Fibroblast of skin of left biceps (primary cell): ENCODE data around the gene RUNX1.

ENCODE experiments used
- DNase-seq, 2 experiments: peaks; one replicate each; pipeline ENCODE4 v3.0.0-alpha.2; 2013; ENCODE audit warnings: low read depth in 2 of 2

Gene RUNX1

DNA sequence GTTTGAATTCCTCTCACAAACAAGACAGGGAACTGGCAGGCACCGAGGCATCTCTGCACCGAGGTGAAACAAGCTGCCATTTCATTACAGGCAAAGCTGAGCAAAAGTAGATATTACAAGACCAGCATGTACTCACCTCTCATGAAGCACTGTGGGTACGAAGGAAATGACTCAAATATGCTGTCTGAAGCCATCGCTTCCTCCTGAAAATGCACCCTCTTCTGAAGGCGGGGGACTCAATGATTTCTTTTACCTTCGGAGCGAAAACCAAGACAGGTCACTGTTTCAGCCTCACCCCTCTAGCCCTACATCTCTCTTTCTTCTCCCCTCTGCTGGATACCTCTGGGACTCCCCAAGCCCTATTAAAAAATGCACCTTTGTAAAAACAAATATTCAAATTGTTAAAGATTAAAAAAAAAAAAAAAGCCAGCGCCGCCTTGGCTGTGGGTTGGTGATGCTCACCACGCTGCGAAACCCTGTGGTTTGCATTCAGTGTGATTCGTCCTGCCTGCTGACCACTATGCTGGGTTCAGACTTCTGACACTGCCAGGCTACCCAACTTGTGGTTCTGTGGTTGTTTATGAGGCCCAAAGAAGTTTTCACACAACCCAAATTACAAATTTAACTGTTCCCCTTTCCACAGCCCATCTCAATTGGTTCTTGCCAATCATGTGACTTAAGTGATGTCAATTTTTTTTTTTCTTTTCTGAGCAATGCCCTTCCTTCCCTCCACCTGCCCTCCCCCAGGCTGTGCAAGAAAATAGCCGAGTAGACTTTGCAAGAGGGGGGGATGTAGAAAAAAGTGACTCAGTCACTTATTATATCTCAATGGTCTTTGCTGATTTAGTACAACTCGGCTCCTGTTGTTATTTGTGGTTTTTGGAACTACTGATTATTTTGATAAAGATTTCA is at the start of gene RUNX1:
RUNX1 (minus strand) TSS at position 597 of the 912 bp plus-strand sequence.
- no peak for DNase-seq

DNA sequence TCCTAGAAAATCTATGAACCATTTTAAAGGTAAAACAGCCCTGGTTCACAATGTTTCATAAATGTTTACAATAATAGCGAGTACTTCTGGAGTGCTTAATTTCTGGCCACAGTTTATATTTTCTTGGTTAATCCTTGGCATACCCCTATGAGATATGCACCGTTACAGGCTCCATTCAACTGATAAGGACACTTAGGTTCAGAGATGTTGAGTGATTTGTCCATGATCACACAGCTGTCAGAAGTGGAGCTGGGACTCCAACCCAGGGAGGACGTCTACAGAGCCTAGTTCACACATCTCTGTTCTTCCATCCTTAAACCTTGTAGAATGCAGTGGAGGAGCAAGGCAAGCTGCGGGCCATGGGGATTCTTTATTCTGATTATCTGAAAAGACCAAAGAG is 48.4 kb upstream of the RUNX1 start:
- DNase-seq: no peak

DNA sequence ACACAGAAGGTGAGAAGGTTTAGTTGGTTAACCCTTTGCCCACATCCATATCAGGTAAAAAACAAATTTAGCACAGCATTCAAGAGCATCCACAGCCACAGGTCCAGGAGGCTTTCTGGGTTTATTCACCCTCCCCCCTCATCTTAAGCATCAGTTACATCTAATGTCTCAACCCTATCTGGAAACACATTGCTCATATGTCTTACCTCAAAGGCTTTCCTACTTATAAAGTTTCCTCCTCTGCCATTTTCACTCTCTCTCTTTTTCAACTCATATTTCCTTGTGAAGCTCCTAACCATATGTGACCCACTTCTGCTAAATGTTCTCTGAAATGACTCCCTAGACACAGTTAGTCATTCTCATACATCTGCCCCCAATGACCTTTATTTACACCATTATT is 47.9 kb upstream of the RUNX1 start:
- no peak for DNase-seq

DNA sequence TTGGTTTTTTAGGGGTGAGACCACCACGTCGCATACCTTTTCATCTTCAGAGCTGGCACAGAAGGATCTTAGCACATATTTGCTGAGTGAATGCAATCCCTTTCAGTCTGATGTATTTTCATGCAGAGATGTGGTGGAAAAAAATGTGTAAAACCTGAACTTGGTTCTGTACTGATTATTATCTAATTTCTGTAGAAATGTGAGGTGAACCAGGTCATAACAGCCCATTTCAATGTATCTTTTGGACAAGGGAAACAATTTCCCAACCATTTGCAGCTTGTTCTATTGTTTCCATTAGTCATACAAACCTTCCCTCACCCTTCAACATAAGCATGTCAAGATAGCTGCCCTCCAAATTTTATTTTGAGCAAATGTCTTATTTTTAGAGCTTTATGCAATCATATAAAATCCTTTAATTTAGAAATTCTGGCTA is 46.8 kb upstream of the RUNX1 start:
- peak in 1 of 2 experiments; percentile 30 for DNase-seq

DNA sequence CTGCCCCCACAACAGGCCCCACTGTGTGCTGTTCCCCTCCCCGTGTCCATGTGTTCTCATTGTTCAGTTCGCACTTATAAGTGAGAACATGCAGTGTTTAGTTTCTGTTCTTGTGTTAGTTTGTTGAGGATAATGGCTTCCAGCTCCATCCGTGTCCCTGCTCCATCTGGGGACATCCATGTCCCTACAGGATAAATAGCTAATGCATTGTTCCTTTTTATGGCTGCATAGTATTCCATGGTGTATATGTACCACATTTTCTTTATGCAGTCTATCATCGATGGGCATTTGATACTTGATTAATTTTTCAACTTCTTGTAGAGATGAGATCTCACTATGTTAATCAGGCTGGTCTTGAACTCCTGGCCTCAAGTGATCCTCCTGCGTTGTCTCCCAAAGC is 44.4 kb upstream of the RUNX1 start:
- DNase-seq: no peak

DNA sequence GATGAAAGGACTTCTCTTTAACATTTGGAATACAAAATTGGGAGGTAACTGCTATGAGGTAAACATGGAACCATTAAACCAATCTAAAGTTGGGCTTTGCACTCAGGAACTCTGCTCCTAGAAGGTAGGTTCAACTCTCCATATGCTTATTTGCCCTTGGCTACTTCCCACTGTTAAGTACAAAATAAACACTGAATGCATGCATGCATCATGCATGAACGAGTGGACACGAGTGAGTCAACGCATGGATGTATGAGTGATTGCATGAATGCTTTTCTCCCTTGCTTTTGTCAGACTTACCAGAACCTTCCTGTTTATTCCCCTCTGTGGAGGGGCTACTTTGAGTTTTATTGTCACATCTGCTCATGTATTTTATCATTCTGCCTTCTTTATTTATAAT is 42.4 kb upstream of the RUNX1 start:
- no peak for DNase-seq

DNA sequence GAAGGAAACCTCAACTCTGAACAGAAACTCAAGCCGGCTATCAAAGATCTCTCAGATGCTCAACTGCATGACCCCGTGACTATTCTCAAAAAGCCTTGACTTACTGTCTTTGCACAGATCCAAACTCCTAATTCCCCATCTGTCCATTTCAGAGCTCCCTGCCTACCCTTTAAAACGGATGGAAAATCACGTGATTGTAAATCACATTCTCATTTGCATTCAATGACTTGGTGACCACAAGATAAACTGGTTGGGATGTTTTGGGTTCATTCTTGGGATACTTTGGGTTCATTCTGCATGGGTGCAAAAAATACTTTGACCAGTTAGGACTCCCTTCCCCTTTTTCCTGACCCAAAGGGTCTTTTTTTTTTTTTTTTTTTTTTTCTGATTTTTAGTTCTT is 41.3 kb upstream of the RUNX1 start:
- DNase-seq: no peak

DNA sequence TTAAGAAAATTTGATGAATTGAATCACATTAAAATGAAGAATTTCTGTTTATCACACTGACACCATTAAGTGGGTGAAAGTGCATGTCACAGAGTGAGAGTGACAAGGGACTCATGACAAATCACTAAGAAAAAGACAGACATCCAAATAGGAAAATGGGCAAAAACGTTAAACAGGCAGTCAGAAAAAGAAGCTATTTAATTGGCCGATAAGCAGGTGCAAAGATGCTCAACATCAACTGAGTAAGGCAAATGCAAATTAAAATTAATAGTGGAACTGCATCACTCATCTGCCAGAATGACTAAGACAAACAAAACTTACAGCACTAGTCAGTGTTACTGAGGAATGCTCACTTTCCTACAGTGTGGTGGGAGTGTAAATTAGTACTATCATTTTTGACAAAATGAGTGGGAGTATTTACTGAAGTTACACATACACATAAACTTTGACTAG is 39.2 kb upstream of the RUNX1 start:
- no peak for DNase-seq

DNA sequence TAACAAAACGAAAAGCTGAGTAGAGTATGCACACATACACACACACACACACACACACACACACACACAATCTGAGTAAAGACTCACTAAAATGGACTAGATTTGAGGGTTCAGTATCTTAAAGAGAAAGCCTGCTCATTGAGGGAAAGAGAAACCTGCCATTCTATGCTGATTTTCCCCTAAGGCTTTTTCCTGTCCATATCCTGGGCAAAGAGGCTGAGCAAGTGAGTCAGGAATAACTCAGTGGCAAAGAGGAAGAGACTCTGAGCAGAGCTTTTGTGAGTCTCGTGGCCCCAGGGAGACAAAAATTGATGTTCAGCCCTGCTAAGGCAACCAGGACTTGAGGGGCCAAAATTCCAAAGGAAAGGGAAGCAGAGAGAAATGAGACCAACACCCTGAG is 37.3 kb upstream of the RUNX1 start:
- DNase-seq: no peak

DNA sequence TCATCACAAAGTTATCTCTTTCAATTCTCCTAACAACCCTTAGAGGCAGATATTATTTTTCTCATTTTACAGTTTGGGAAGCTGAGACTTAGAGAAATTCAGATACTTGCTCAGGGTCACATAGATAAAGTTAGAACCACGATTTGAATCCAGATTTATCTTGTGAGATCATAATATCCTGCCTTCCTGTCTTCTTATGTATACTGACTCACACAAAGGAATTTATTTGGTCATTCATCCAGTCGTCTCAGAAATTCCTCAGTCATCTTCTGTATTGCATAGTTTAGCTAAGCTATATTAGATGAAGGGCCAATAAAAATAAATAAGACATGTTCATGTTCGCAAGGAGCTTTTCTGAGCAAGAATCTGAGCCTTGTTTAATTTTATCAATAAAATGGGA is 35.8 kb upstream of the RUNX1 start:
- peak; percentile 89 to 91 for DNase-seq

DNA sequence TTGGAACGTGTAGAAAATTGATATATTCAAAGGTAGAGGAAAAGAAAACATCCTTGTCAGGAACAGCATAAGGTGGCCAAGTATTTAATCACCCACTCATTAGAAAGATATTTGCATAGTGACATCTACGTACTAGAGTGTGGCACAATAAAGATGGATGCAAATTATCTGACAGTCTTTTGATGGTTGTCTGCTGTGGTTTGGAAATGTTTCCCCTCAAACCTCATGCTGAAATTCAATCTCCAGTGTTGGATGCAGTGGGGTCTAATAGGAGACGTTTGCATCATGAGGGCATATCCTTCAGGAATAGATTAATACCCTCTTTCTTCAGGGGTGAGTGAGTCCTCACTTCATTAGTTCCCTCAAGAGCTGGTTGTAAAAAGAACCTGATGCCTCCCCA is 34.1 kb upstream of the RUNX1 start:
- DNase-seq: no peak

DNA sequence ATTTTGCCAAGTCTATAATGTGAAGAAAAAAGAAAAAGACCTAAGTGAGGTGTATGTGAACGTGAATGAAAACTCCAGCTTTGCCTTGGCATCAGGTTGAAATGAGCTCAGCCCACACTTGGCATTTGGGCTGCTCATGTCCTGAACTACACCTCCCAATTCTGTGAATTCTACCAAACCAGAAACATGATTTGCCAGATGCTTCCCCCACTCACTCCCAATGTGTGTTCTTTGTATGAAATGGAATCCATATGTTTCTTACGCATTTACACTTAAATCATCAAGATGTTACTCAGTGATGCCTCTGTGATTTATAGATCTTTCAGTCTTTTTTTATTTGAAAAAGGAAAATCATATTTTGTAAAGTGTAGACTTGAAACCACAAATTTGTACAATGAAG is 32.8 kb upstream of the RUNX1 start:
- DNase-seq: peak; percentile 73 to 74

DNA sequence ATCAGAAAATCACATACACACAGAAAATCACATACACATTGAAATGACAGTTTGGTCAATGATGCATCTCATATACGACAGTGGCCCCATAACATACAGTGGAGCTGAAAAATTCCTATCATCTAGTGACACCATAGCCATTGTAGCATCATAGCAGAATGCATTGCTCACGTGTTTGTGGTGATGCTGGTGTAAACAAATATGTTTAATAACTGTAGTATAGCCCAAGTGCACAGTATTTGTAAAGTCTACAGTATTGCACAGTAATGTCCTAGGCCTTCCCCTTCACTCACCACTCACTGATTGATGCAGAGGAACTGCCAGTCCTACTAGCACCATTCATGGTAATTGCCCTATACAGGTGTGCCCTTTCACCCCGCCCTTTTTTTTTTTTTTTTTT is 30.1 kb upstream of the RUNX1 start:
- DNase-seq: no peak

DNA sequence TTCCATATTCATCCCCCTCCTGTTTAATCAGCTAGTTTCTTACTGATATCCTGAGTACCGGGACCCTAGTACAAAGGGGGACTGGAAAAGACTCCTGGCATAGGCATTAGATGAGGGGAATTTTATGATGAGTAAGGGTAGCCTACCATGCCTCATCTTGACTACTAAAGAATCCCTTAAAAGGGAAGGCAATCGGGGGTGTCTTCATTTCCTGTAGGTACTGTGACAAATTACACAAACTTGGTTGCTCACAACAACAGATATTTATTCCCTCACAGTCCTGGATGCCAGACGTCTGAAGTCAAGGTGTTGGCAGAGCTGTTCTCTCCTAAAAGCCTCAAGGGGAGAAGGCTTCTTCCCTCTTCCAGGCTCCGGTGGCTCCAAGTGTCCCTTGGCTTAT is 28.9 kb upstream of the RUNX1 start:
- no peak for DNase-seq

DNA sequence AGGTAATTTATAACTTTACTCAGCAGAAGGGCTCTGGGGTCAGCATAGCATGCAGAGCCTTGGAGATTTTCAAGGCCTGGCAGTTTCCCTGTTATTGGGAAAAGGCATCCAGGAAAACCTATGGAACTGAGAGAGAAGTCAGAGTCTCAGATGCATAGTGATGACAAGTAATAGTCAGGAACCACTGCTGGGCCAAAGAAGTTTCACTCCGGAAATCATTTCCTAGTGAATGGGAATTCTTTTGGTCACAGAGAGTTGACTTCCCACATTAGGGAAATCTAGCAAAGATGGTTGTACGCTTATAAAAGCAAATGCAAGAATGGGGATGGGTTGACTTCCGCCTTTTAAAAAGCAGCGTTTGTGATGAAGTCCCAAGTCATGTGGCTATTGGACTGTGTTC is 28.4 kb upstream of the RUNX1 start:
- no peak for DNase-seq

DNA sequence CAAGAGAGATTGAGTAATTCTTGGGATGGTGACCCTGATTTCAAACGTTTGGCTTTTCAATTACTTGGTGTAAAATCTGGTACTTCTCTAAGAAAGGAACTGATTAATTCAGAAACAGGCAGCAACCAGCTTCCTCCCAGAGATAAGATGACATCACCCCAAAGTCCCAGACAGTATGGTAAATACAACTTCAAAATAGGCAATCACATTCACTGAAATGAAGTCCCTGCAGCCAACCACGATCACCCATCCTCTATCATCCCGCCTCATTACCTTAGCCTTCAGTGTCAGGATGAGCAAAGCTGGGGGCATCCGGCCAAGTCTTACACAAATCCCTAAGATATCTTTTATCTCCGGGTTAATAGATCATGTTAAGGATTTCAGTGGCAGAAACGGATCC is 26.4 kb upstream of the RUNX1 start:
- DNase-seq: no peak

DNA sequence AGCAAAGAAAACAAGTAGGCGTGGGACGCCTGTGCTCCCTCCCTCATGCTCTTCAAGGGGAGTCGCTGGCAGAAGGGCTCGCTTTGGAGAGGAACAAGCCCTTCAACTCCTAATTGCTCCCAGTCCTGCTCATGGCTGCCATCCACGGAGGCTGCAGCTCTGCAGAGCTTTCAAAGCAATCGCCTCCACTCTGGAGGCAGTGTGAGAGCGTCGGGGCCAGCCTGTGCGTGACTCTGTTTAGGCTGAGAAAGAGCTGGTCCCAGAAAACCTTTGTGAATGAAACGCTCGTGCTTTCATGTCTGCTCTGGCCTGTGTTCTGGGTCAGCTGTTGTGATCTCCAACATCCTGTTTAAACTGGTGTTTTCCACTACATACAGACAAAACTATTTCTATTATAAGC is 23.9 kb upstream of the RUNX1 start:
- DNase-seq: no peak

DNA sequence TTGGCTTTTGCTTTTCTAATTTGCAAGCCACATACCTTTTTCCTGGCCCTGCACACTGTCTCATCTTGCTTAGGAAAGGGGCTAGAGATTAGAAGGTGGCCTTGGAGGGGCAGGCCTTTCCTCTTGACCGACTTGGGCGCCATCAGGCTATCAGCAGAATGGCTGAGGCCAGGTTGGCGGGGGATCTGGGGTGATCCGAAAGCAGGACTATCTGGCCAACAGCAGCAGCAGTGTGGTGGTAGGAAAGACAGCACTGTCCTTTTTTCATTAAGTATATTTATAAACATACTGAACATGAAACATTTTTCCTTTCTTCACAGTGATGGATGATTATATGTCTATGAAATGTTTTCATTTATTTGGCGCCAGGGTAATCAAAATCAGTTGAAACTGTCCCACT is 23.5 kb upstream of the RUNX1 start:
- DNase-seq: no peak

DNA sequence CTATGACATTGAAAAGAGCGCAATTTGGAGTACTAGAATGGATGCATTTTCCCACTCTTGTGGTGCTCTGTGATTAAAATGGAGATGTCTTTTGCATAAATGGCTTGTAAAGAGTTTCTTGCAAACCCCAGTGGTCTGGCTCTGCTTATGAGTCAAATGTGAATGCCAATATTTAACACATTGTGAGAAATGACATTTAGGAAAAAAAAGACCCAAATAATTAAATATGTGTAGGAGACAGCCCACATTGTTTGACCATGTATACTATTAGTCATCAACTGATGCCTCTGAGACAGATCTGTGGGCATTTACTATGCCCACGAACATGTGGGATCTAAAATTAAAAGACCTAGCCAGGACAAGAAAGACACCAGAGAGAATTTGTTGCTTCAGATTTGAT is 22.2 kb upstream of the RUNX1 start:
- no peak for DNase-seq

DNA sequence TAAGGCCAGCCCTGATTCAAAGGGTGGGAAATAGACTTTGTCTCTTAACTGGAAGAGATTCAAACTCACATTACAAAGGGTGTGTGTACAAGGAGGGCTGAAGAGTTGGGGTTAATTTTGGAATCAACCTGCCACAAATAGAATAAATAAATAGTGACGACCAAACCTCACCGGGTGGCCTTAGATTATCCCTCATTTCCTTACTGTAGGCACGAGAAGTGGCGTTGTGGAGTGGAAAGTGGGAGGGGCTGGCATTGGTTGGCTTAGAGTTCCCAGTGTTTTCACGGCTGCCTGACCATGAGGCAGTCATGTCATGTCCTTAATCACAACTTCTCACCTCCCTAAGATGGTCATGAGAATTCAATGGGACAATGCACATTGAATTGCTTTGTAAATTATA is 21.3 kb upstream of the RUNX1 start:
- no peak for DNase-seq

DNA sequence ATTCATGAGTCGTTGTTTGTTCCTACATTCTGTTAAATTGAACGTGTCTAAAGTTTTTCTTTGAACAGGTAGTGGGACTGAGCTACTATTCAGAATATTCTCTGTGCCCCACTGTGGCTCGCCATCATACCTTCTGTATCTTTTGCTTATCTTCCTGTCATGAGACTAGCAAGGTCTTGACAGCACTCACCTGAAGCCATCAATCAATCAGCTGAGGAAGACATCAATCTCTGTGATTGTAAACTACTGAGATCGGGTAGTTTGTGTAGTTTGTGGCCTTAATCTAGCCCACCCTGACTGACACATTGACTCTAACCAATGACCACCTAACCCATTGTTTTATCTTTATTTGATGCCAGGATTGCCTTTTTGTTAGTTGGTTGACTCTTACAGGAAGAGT is 17.7 kb upstream of the RUNX1 start:
- no peak for DNase-seq

DNA sequence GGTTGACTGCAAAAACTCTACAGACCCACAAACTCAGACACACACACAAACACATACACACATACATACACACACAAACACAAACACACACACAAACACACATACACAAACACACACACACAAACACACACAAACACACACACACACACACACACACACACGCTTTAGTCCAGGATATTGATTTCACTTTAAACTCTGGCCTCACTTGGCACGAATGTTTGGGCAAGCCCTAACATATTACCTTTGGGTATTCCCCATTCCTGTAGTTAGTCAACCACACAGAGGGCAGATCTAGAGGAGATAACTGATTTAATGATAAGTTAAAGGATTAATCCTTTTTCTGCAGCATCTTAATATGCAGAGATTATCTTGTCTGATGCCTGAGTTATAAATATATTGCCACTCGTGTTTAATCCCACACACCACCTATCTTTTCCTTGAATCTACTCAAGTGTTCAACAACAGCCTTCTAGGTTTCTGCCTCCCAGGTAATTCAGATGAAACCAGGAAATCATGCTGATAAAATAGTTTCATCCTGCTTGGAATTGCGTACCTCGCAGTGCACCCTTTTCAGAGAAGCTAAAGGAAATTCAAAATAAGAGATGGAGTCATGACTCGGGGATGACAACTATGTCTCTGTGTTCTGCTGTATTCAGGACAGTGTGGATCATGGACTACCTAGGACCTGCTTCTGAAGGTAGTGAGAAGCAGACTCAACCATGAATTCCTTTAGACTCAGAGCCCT is 14.5 kb upstream of the RUNX1 start:
- DNase-seq: no peak

DNA sequence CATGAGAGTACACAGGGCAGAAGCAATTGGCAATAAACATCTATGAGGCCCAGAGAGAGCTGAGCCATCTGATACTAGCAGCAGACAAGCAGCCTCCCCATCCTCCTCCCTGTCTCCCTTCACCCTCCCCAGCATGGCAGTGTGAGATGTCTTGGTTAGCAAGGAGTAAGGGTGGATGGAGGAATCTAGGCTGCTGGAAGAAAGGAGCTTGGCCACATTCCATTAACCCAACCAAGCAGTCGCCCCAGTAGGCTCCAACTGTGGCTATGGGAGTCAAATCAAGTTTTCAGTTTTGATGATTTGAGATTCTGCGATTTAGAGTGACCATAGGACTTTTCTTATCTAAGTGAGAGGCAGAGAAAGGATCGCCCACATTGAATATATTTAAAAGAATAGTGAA is 12.9 kb upstream of the RUNX1 start:
- no peak for DNase-seq
